Measurements from ENCODE around the gene CHST6. TPM values are rescaled to one million over a fixed set of nuclear protein-coding genes. Genes with fewer than 3 reads are reported as not detected.
"Not testable (repeated sequence)": the region's sequence is repeated elsewhere in the genome, so short reads cannot be mapped to it uniquely, and the experiment has no call there.

Gene CHST6
- polyA plus RNA-seq, 3 donors from 2014 or later = not detected

- Mint-ChIP-seq H3K4me1 (no peaks in the 10 kb centered on the region), H3K27me3 (ENCODE audit: low read depth in 3 of 3) (peaks cover 0 to 3% (median 2%) of the 10 kb centered on the region in 3 donors), H3K27ac (no peak overlapping the region), H3K4me3 (no peak overlapping the region), H3K9me3 (no peaks in the 10 kb centered on the region), H3K36me3 (no peaks in the 10 kb centered on the region)
- DNase-seq = no peak
These were observed 31.0 kb upstream of the CHST6 start for GRCh38 chr16:75526032-75526790.

GRCh38 chr16:75519175-75519574 lies 23.9 kb upstream of the CHST6 start:
- Mint-ChIP-seq H3K36me3 (no peaks in the 10 kb centered on the region), H3K27ac (no peak overlapping the region), H3K4me3 (no peak overlapping the region), H3K27me3 (ENCODE audit: low read depth in 3 of 3) (peaks cover 5% of the 10 kb centered on the region in 3 donors), H3K9me3 (no peaks in the 10 kb centered on the region), H3K4me1 (peaks cover 15 to 16% of the 10 kb centered on the region in 2 donors)
- no peak for DNase-seq

- H3K36me3 Mint-ChIP-seq; H3K27me3 Mint-ChIP-seq (ENCODE audit: low read depth in 3 of 3); DNase-seq; H3K9me3 Mint-ChIP-seq: not testable (repeated sequence)
- H3K27ac Mint-ChIP-seq = peak overlapping the region; percentile 66 to 85 (median 79)
- H3K4me3 Mint-ChIP-seq = peak overlapping the region; percentile 71 to 95 (median 82)
- H3K4me1 Mint-ChIP-seq = peaks cover 15 to 16% of the 10 kb centered on the region in 2 donors
These were observed 21.1 kb upstream of the CHST6 start for GRCh38 chr16:75516189-75516966.

GRCh38 chr16:75514296-75514695 lies 19.1 kb upstream of the CHST6 start:
- H3K27me3 Mint-ChIP-seq (ENCODE audit: low read depth in 3 of 3) = peaks cover 5 to 7% (median 5%) of the 10 kb centered on the region in 3 donors
- no peaks in the 10 kb centered on the region for H3K9me3 Mint-ChIP-seq
- H3K4me3 Mint-ChIP-seq = no peak overlapping the region
- H3K27ac Mint-ChIP-seq = no peak overlapping the region
- H3K36me3 Mint-ChIP-seq = no peaks in the 10 kb centered on the region
- peaks cover 15 to 16% of the 10 kb centered on the region in 2 donors for H3K4me1 Mint-ChIP-seq
- no peak for DNase-seq

- Mint-ChIP-seq H3K9me3 (no peaks in the 10 kb centered on the region), H3K4me1 (no peaks in the 10 kb centered on the region), H3K27ac (no peak overlapping the region), H3K4me3 (no peak overlapping the region), H3K27me3 (ENCODE audit: low read depth in 3 of 3) (peaks cover 0 to 11% (median 0%) of the 10 kb centered on the region in 3 donors), H3K36me3 (no peaks in the 10 kb centered on the region)
- DNase-seq = no peak
These were observed 11.3 kb upstream of the CHST6 start for GRCh38 chr16:75506574-75506973.

GRCh38 chr16:75506107-75506506 lies 10.9 kb upstream of the CHST6 start:
- no peak for DNase-seq
- Mint-ChIP-seq H3K4me1 (no peaks in the 10 kb centered on the region), H3K27me3 (ENCODE audit: low read depth in 3 of 3) (peaks cover 0 to 11% (median 0%) of the 10 kb centered on the region in 3 donors), H3K4me3 (no peak overlapping the region), H3K36me3 (no peaks in the 10 kb centered on the region), H3K27ac (no peak overlapping the region), H3K9me3 (no peaks in the 10 kb centered on the region)

GRCh38 chr16:75503801-75504200 lies 8.6 kb upstream of the CHST6 start:
- Mint-ChIP-seq H3K4me1 (no peaks in the 10 kb centered on the region), H3K9me3 (no peaks in the 10 kb centered on the region), H3K27me3 (ENCODE audit: low read depth in 3 of 3) (peaks cover 0 to 10% (median 2%) of the 10 kb centered on the region in 3 donors), H3K4me3 (no peak overlapping the region), H3K27ac (peak overlapping the region in 1 of 6 donors; percentile 6), H3K36me3 (no peaks in the 10 kb centered on the region)
- no peak for DNase-seq

GRCh38 chr16:75502916-75503605 lies 7.8 kb upstream of the CHST6 start:
- Mint-ChIP-seq H3K9me3 (no peaks in the 10 kb centered on the region), H3K36me3 (no peaks in the 10 kb centered on the region), H3K4me3 (no peak overlapping the region), H3K27ac (no peak overlapping the region), H3K4me1 (no peaks in the 10 kb centered on the region), H3K27me3 (ENCODE audit: low read depth in 3 of 3) (peaks cover 3 to 8% (median 3%) of the 10 kb centered on the region in 3 donors)
- DNase-seq = no peak

GRCh38 chr16:75501820-75502219 lies 6.6 kb upstream of the CHST6 start:
- H3K9me3 Mint-ChIP-seq; H3K4me1 Mint-ChIP-seq; H3K4me3 Mint-ChIP-seq; H3K27me3 Mint-ChIP-seq (ENCODE audit: low read depth in 3 of 3); H3K27ac Mint-ChIP-seq; DNase-seq; H3K36me3 Mint-ChIP-seq: not testable (repeated sequence)

- H3K36me3 Mint-ChIP-seq = no peaks in the 10 kb centered on the region
- no peak overlapping the region for H3K4me3 Mint-ChIP-seq
- H3K4me1 Mint-ChIP-seq = no peaks in the 10 kb centered on the region
- H3K27ac Mint-ChIP-seq = no peak overlapping the region
- H3K27me3 Mint-ChIP-seq (ENCODE audit: low read depth in 3 of 3) = peaks cover 6 to 13% (median 9%) of the 10 kb centered on the region in 3 donors
- H3K9me3 Mint-ChIP-seq = no peaks in the 10 kb centered on the region
- DNase-seq = no peak
These were observed 6.1 kb upstream of the CHST6 start for GRCh38 chr16:75501359-75501758.

GRCh38 chr16:75498605-75499322 lies 3.5 kb upstream of the CHST6 start:
- not testable (repeated sequence) for H3K4me3 Mint-ChIP-seq, H3K27ac Mint-ChIP-seq, H3K9me3 Mint-ChIP-seq, H3K36me3 Mint-ChIP-seq, DNase-seq, H3K4me1 Mint-ChIP-seq
- peaks cover 7 to 22% (median 13%) of the 10 kb centered on the region in 3 donors for H3K27me3 Mint-ChIP-seq (ENCODE audit: low read depth in 3 of 3)

- Mint-ChIP-seq H3K4me1 (peaks cover 8% of the 10 kb centered on the region in 2 donors), H3K36me3 (no peaks in the 10 kb centered on the region), H3K27me3 (ENCODE audit: low read depth in 3 of 3) (peaks cover 7 to 24% (median 13%) of the 10 kb centered on the region in 3 donors), H3K4me3 (no peak overlapping the region), H3K27ac (no peak overlapping the region), H3K9me3 (no peaks in the 10 kb centered on the region)
- no peak for DNase-seq
These were observed 2.3 kb upstream of the CHST6 start for GRCh38 chr16:75497558-75497957.

- Mint-ChIP-seq H3K4me3 (peak overlapping the region; percentile 5 to 58 (median 21)), H3K4me1 (peaks cover 8% of the 10 kb centered on the region in 2 donors), H3K36me3 (no peaks in the 10 kb centered on the region), H3K9me3 (no peaks in the 10 kb centered on the region), H3K27me3 (ENCODE audit: low read depth in 3 of 3) (peaks cover 6 to 24% (median 11%) of the 10 kb centered on the region in 3 donors), H3K27ac (no peak overlapping the region)
- no peak for DNase-seq
These were observed 573 bp downstream of the CHST6 start for GRCh38 chr16:75494661-75495075.

All from immature natural killer cell (primary cell).